Inferior parietal cortex (tissue), 1 donor: ENCODE results near the gene TBC1D16.
"Not testable (repeated sequence)": the region's sequence is repeated elsewhere in the genome, so short reads cannot be mapped to it uniquely, and the experiment has no call there.

ENCODE experiments used
- DNase-seq: peaks from one replicate; pipeline ENCODE4 v3.0.0-alpha.2; 2016; ENCODE audit errors: extremely low spot score

TBC1D16 gene

GRCh38 chr17:79916506-79916905, 119.2 kb downstream of the TBC1D16 start:
- DNase-seq: no peak

- DNase-seq: no peak
Measured at GRCh38 chr17:79915850-79916430, 119.7 kb downstream of the TBC1D16 start.

- no peak for DNase-seq
Measured at GRCh38 chr17:79914813-79915740, 120.6 kb downstream of the TBC1D16 start.

- no peak for DNase-seq
Measured at GRCh38 chr17:79913896-79914812, 121.5 kb downstream of the TBC1D16 start.

- DNase-seq: no peak
Measured at GRCh38 chr17:79913451-79913850, 122.2 kb downstream of the TBC1D16 start.

GRCh38 chr17:79912552-79913330, 122.9 kb downstream of the TBC1D16 start:
- no peak for DNase-seq

GRCh38 chr17:79911430-79912399, 124.0 kb downstream of the TBC1D16 start:
- DNase-seq: no peak

- no peak for DNase-seq
Measured at GRCh38 chr17:79910985-79911361, 124.7 kb downstream of the TBC1D16 start.

GRCh38 chr17:79909121-79909520, 126.6 kb downstream of the TBC1D16 start:
- no peak for DNase-seq

GRCh38 chr17:79907850-79908249, 127.8 kb downstream of the TBC1D16 start:
- DNase-seq: no peak

GRCh38 chr17:79907217-79907715, 128.4 kb downstream of the TBC1D16 start:
- no peak for DNase-seq

- DNase-seq: no peak
Measured at GRCh38 chr17:79905832-79906231, 129.8 kb downstream of the TBC1D16 start.

GRCh38 chr17:79904865-79905264, 130.8 kb downstream of the TBC1D16 start:
- DNase-seq: no peak

- no peak for DNase-seq
Measured at GRCh38 chr17:79902146-79902791, 133.4 kb downstream of the TBC1D16 start.

- DNase-seq: no peak
Measured at GRCh38 chr17:79901131-79901530, 134.5 kb downstream of the TBC1D16 start.

- DNase-seq: no peak
Measured at GRCh38 chr17:79899584-79899983, 136.1 kb downstream of the TBC1D16 start.

- no peak for DNase-seq
Measured at GRCh38 chr17:79897243-79898063, 138.2 kb downstream of the TBC1D16 start.

GRCh38 chr17:79893457-79893856, 142.2 kb downstream of the TBC1D16 start:
- not testable (repeated sequence) for DNase-seq
